Measurements from ENCODE around the gene OXA1L. TPM values are rescaled to one million over a fixed set of nuclear protein-coding genes. Genes with fewer than 3 reads are reported as not detected.
A peak's percentile ranks its signal among the peaks of the same experiment; 100 is the strongest.
"Not testable (repeated sequence)": the region's sequence is repeated elsewhere in the genome, so short reads cannot be mapped to it uniquely, and the experiment has no call there.

Gene OXA1L
- total and polyA plus RNA-seq, 5 donors, result 92.6 to 134 (median 115) TPM

DNA sequence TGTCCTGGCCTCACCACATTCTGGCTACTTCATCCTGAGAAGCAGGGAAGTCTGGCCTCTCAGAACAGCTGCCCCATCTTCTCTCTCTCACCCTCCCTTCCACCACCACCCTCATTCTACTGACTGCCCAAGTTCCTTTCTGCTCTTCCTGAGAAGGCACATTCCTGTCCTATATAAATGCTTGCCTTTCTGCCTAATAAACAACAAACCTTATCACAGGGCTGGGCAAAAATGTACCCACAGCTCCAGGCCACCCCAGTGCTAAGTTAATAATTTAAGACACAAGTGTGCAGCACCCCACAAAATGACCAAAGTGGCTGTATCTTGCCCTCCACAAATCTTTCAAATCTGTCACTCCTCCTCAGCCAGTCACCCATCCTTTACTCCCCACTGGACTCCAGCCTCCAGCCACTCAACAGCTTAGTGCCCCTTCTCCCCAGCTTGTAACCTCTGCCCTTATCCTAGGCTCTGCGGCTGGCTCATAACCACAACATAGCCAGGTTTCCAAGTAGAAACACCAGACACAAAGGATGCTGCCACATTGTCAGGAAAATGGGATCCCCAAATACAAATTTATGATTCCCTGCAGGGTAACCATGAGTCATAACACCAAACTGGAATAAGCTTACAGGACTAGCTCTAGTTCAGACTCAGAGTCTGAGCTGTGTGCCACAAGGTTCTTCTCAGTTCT, 15.0 kb downstream of the OXA1L start:
- no peaks in the 10 kb centered on the region for H3K4me1 ChIP-seq (ENCODE audit: control insufficient read depth, insufficient read depth, low read length)
- DNase-seq, result no peak
- H3K9me3 ChIP-seq (ENCODE audit: control insufficient read depth, low read length), result no peaks in the 10 kb centered on the region
- H3K27me3 ChIP-seq (ENCODE audit: control insufficient read depth, insufficient read depth), result no peaks in the 10 kb centered on the region
- ATAC-seq, result no peak
- no peak overlapping the region for H3K4me3 ChIP-seq (ENCODE audit: low read length)
- intact Hi-C loops (cut with DNase I), result no loop called here
- 0% methylated on average over 1 of the region's 1 CpG for WGBS
- H3K27ac ChIP-seq (ENCODE audit: low read length), result no peak overlapping the region

DNA sequence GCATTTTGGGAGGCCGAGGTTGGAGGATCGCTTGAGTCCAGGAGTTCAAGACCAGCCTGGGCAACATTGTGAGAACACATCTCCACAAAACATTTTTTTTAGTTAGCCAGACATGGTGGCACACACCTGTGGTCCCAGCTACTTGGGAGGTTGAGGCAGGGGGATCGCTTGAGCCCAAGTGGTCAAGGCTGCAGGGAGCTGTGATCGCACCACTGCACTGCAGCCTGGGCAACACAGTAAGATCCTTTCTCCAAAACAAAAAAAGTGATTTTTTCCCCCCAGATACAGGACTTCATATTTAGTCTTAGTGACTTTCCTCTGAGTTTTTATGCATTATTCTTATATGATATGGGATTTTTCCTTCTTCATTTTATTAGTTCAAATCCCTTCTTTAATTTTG, 20.2 kb downstream of the OXA1L start:
- WGBS, result 98% methylated on average over 4 of the region's 4 CpGs
- Histone ChIP-seq H3K27ac (ENCODE audit: low read length) (no peak overlapping the region), H3K27me3 (ENCODE audit: control insufficient read depth, insufficient read depth) (no peaks in the 10 kb centered on the region), H3K9me3 (ENCODE audit: control insufficient read depth, low read length) (no peaks in the 10 kb centered on the region), H3K4me1 (ENCODE audit: control insufficient read depth, insufficient read depth, low read length) (no peaks in the 10 kb centered on the region), H3K4me3 (ENCODE audit: low read length) (no peak overlapping the region)
- DNase-seq (no peak), ATAC-seq (no peak)
- intact Hi-C loops (cut with DNase I), result no loop called here

DNA sequence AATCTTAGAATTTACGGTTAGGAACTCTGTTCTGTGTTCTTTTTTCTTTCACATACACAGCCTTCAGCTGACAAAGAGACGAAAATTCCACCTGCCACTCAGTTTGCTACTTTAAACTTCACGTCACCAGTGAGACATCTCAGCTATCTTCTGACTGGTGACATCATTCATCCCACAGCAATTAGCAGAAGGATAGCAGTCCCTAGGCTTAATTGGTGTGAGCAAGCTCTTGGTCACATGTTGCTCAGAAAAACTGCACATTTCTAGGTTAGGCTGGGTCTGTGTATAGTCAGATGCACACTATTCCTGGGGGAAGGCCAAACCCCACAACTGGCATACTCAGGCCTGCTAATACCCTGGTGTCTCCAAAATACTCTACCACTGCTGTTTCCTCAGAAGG, 24.8 kb downstream of the OXA1L start:
- Histone ChIP-seq H3K27me3 (ENCODE audit: control insufficient read depth, insufficient read depth) (no peaks in the 10 kb centered on the region), H3K4me3 (ENCODE audit: low read length) (no peak overlapping the region), H3K9me3 (ENCODE audit: control insufficient read depth, low read length) (no peaks in the 10 kb centered on the region), H3K27ac (ENCODE audit: low read length) (peak overlapping the region; percentile 6), H3K4me1 (ENCODE audit: control insufficient read depth, insufficient read depth, low read length) (no peaks in the 10 kb centered on the region)
- intact Hi-C loops (cut with DNase I), result no loop called here
- 44% methylated on average over 3 of the region's 3 CpGs for WGBS
- no peak for DNase-seq
- ATAC-seq, result peak; percentile 42 to 55

DNA sequence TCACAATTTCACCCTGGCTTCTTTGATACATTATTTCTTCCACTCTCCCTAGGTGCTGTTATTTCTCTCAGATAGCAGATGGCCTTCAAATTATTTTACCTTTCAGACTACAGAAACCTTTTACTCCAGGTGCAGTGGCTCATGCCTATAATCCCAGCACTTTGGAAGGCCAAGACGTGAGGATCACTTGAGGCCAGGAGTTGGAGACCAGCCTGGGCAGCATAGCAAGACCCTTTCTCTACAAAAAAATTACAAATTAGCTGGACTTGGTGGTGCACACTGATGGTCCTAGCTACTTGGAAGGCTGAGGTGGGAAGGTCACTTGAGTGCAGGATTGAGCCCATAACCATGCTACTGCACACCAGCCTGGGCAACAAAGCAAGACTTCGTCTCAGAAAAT, 25.7 kb downstream of the OXA1L start:
- Histone ChIP-seq H3K27ac (ENCODE audit: low read length) (no peak overlapping the region), H3K4me1 (ENCODE audit: control insufficient read depth, insufficient read depth, low read length) (no peaks in the 10 kb centered on the region), H3K9me3 (ENCODE audit: control insufficient read depth, low read length) (no peaks in the 10 kb centered on the region), H3K27me3 (ENCODE audit: control insufficient read depth, insufficient read depth) (no peaks in the 10 kb centered on the region), H3K4me3 (ENCODE audit: low read length) (no peak overlapping the region)
- intact Hi-C loops (cut with DNase I), result no loop called here
- DNase-seq (no peak), ATAC-seq (no peak)
- WGBS, result 93% methylated on average over 2 of the region's 2 CpGs

DNA sequence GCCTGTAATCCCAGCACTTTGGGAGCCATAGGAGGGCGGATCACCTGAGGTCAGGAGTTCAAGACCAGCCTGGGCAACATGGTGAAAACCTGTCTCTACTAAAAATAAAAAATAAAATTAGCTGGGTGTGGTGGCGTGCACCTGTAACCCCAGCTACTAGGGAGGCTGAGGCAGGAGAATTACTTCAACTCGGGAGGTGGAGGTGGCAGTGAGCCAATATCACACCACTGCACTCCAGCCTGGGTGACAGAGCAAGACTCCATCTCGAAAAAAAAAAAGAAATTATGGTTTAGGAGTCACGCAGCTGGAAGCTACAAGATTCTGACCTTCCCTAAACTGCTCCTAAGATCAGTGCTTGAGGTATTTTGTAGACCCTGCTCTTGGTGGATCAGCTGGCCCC, 27.1 kb downstream of the OXA1L start:
- ATAC-seq; H3K27ac ChIP-seq (ENCODE audit: low read length); intact Hi-C loops (cut with DNase I); H3K9me3 ChIP-seq (ENCODE audit: control insufficient read depth, low read length); H3K4me3 ChIP-seq (ENCODE audit: low read length); DNase-seq; H3K4me1 ChIP-seq (ENCODE audit: control insufficient read depth, insufficient read depth, low read length); H3K27me3 ChIP-seq (ENCODE audit: control insufficient read depth, insufficient read depth): not testable (repeated sequence)
- 88% methylated on average over 5 of the region's 5 CpGs for WGBS

DNA sequence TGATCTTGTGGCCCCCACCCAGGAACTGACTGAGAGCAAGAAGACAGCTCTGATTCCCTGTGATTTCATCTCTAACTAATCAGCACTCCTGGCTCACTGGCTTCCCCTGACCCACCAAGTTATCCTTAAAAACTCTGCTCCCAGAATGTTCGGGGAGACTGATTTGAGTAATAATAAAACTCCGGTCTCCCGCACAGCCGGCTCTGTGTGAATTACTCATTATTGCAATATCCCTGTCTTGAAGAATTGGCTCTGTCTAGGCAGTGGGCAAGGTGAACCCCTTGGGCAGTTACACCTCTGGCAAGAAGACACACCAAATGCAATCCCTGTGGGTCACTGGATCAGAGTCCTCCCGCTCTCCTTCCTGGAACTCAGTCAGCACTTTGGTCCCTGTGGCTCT, 27.5 kb downstream of the OXA1L start:
- Histone ChIP-seq H3K27ac (ENCODE audit: low read length) (no peak overlapping the region), H3K9me3 (ENCODE audit: control insufficient read depth, low read length) (no peaks in the 10 kb centered on the region), H3K4me1 (ENCODE audit: control insufficient read depth, insufficient read depth, low read length) (peaks cover 2% of the 10 kb centered on the region), H3K27me3 (ENCODE audit: control insufficient read depth, insufficient read depth) (no peaks in the 10 kb centered on the region), H3K4me3 (ENCODE audit: low read length) (no peak overlapping the region)
- no peak for ATAC-seq
- intact Hi-C loops (cut with DNase I), result no loop called here
- WGBS, result 77% methylated on average over 5 of the region's 5 CpGs
- DNase-seq, result no peak

DNA sequence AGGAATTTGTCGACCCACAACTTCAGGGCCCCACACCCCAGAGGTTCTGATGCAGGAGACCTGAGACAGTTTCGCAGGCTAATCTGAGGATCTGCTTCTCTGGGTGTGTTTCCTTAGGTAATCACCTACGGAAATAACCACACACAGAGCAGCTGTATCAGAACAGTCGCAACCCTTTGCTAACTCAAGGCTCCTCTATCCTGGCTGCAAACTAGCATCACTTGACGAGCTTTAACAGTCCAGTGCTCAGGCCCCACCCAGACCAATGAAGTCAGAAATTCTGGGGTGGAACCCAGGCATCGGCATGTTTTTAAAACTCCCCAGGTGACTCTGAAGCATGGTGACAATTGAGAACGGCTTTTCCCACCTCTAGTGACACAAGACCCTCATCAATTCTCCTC, 28.1 kb downstream of the OXA1L start:
- Histone ChIP-seq H3K9me3 (ENCODE audit: control insufficient read depth, low read length) (no peaks in the 10 kb centered on the region), H3K4me1 (ENCODE audit: control insufficient read depth, insufficient read depth, low read length) (peaks cover 2% of the 10 kb centered on the region), H3K27me3 (ENCODE audit: control insufficient read depth, insufficient read depth) (no peaks in the 10 kb centered on the region), H3K4me3 (ENCODE audit: low read length) (no peak overlapping the region), H3K27ac (ENCODE audit: low read length) (no peak overlapping the region)
- DNase-seq (no peak), ATAC-seq (no peak)
- 84% methylated on average over 7 of the region's 7 CpGs for WGBS
- intact Hi-C loops (cut with DNase I), result no loop called here

DNA sequence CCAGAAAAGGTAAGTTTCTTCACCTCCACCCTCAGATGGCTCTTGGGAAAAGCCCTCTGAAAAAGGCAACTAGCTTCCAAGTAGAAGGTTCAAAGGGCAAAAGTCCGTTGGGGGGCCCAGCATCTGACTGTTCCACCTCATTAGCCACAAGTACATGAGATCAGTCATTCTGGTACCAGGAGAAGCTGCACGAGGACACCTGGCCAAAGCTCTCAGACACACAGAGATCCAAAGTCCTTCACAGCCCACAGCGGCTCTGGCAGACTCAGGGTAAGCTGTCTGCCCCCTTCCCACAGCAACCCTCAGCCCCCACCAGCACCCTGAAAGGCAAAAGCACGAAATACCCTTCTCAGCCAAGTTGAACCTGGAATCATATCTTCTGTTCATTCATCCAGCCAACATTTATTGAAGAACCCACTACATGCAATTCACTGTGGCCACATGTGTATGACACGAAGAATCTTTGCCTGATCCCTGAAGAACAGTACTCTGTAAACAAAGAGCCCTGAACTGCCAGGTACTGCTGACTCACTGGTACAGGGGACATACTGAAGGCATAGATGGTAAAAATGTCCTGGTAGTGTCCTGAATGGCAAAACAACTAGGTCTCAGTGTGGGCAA, 29.7 kb downstream of the OXA1L start:
- intact Hi-C loops (cut with DNase I), result no loop called here
- ATAC-seq (no peak), DNase-seq (no peak)
- Histone ChIP-seq H3K4me3 (ENCODE audit: low read length) (no peak overlapping the region), H3K9me3 (ENCODE audit: control insufficient read depth, low read length) (no peaks in the 10 kb centered on the region), H3K27ac (ENCODE audit: low read length) (no peak overlapping the region), H3K27me3 (ENCODE audit: control insufficient read depth, insufficient read depth) (no peaks in the 10 kb centered on the region), H3K4me1 (ENCODE audit: control insufficient read depth, insufficient read depth, low read length) (peaks cover 2% of the 10 kb centered on the region)
- WGBS, result 80% methylated on average over 5 of the region's 5 CpGs

DNA sequence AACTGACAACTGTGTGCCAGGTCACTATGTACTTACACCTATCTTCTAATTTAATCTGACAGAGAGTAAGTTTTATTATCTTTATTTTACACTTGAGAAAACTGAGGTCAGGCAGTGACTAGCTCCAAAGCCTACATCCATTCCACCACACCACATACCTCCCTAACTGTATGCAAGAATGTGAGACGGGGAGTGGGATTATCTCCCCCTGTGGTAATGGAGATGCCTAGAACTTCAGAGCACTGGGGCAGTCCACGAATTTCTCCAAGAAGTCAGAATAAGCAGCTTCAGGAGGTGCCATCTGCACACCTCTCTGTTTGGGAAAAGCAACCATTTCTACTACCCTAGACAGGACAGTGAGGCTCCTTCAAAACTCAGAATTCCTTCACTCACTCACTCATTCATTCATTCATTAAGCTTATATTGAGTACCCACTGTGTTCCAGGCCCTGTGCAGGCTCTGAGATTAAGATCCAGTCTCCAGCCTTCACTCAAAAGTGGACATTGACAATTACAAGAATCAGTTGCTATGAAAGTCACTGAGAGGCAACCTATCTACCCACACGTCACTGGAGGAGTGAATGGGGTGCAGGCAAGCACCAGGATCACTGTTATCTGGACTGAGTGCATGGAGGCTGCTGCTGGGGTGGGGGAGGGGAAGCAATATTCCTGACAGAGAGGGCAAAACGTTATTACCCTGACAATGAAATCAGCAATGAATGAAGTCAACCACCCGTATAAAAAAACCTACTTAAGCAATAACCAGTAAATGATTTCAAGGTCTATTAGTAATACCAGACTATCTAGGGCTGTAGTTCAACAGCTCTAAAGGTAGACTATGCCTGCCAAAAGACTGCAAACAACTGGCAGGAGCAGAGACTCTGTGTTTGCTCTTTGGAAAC, 30.8 kb downstream of the OXA1L start:
- Histone ChIP-seq H3K27me3 (ENCODE audit: control insufficient read depth, insufficient read depth) (no peaks in the 10 kb centered on the region), H3K27ac (ENCODE audit: low read length) (no peak overlapping the region), H3K4me3 (ENCODE audit: low read length) (no peak overlapping the region), H3K9me3 (ENCODE audit: control insufficient read depth, low read length) (no peaks in the 10 kb centered on the region), H3K4me1 (ENCODE audit: control insufficient read depth, insufficient read depth, low read length) (peaks cover 2% of the 10 kb centered on the region)
- ATAC-seq, result no peak
- DNase-seq, result no peak
- WGBS, result 41% methylated on average over 5 of the region's 5 CpGs
- intact Hi-C loops (cut with DNase I), result no loop called here

DNA sequence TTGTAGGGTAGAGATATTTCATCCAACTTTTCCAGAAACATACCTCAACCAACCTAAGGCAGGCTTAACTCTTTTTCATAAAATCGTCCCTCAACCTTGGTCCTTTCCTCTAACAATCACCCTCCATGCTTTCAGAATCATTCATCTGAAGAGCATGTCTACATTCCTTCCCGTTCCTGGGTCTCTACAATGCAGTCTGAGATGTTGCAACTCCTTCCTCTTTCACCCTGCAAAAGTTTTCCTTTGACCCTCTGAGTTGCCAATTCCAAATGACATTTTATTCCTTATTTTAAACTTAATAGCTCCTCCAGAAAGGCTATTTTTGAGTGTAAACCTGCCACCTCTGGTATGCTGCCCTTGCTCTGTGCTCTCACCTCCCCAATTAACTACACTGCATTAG, 32.0 kb downstream of the OXA1L start:
- intact Hi-C loops (cut with DNase I), result no loop called here
- no peak for ATAC-seq
- Histone ChIP-seq H3K4me1 (ENCODE audit: control insufficient read depth, insufficient read depth, low read length) (peaks cover 2% of the 10 kb centered on the region), H3K27ac (ENCODE audit: low read length) (no peak overlapping the region), H3K9me3 (ENCODE audit: control insufficient read depth, low read length) (no peaks in the 10 kb centered on the region), H3K27me3 (ENCODE audit: control insufficient read depth, insufficient read depth) (no peaks in the 10 kb centered on the region), H3K4me3 (ENCODE audit: low read length) (no peak overlapping the region)
- no peak for DNase-seq
- 61% methylated on average over 2 of the region's 2 CpGs for WGBS

DNA sequence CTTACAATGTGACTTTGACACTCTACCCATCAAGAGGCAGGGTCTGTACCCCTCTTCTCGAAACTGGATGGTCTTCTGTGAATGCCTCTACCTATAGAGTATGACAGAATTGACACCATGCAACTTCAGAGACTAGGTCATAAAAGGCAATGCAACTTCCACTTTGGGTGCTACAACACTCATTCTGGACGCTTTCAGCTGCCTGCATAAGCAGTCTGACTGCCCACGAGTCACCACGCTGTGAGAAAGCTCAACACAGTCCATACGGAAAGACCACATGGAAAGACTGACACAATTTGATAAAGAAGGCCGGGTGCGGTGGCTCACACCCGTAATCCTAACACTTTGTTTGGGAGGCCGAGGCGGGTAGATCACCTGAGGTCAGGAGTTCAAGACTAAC, 33.9 kb downstream of the OXA1L start:
- no peak overlapping the region for H3K4me3 ChIP-seq (ENCODE audit: low read length)
- H3K4me1 ChIP-seq (ENCODE audit: control insufficient read depth, insufficient read depth, low read length), result peaks cover 2% of the 10 kb centered on the region
- DNase-seq (no peak), ATAC-seq (no peak)
- 94% methylated on average over 10 of the region's 10 CpGs for WGBS
- no peaks in the 10 kb centered on the region for H3K27me3 ChIP-seq (ENCODE audit: control insufficient read depth, insufficient read depth)
- no peaks in the 10 kb centered on the region for H3K9me3 ChIP-seq (ENCODE audit: control insufficient read depth, low read length)
- H3K27ac ChIP-seq (ENCODE audit: low read length), result no peak overlapping the region
- intact Hi-C loops (cut with DNase I), result loop anchor here in 1 of 4 donors (10.0 kb wide), 1 partner anchor 396 kb away; no protein-coding TSS in a partner anchor
